ENCODE measurements around the gene APOA1.

DNA sequence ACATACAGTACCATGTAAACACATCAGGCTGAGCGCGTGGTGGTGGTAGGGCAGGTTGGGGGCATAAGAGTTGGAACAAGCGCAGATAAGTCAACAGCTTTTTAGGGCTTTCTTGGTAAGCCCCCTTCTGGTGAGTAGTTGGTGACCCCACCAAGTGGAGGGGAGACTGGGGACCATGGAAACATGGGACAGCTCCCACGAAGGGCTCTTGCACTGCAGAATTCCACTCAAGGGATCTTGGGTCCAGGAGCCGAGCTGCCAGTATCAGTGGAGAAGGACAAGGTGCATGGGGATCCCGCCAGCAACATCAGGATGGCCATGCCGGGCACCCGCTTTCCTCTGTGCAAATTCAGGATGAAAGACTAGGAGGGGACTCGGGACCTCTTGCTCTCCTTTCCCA is 6.2 kb upstream of the APOA1 start:
- no peak for TF ChIP-seq BHLHE40 (IDR thresholded peaks at IDR 0.05; ENCODE audit: borderline replicate concordance in 1 of 2, low read depth in 2 of 2, low read length in 1 of 2)
- TF ChIP-seq, protein P1, sequence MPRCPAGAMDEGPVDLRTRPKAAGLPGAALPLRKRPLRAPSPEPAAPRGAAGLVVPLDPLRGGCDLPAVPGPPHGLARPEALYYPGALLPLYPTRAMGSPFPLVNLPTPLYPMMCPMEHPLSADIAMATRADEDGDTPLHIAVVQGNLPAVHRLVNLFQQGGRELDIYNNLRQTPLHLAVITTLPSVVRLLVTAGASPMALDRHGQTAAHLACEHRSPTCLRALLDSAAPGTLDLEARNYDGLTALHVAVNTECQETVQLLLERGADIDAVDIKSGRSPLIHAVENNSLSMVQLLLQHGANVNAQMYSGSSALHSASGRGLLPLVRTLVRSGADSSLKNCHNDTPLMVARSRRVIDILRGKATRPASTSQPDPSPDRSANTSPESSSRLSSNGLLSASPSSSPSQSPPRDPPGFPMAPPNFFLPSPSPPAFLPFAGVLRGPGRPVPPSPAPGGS (IDR thresholded peaks at IDR 0.05; ENCODE audit: borderline replicate concordance, insufficient read depth, low read depth, low read length, poor library complexity, severe bottlenecking), result no peak
